Pancreas (tissue), 10 donors: ENCODE results near the gene TRIM43B. TPM values are rescaled to one million over a fixed set of nuclear protein-coding genes. Genes with fewer than 3 reads are reported as not detected.
"Not testable (repeated sequence)": the region's sequence is repeated elsewhere in the genome, so short reads cannot be mapped to it uniquely, and the experiment has no call there.

Experiments
- ATAC-seq, 4 donors: fragments of 200-7000 bp; cut with Tn5 transposase; one replicate each; pipeline versions ENCODE4 v1.8.0 to v1.9.1; 2020; ENCODE audit warnings: mild to moderate bottlenecking in 4 of 4, moderate library complexity in 4 of 4
- DNase-seq, 6 donors: peaks; one replicate each; pipeline ENCODE4 v3.0.0-alpha.2; 2020
- FAIRE-seq: peaks from 2 replicates; lab custom pipeline; 2012; peaks lifted over from hg19 to GRCh38; lab: Jason Lieb, UNC
- H3K27ac ChIP-seq, 4 donors: fragments of 200-600 bp; sonication (generic); 1 replicate in 3 of 4; 2 replicates in 1 of 4; pipeline versions ENCODE4 v1.5.0 to v1.8.0; 2020
- H3K27me3 ChIP-seq, 4 donors: fragments of 200-600 bp; one replicate each; pipeline ENCODE4 v1.8.0; 2021
- H3K36me3 ChIP-seq, 3 donors: fragments of 200-600 bp; sonication (generic) in 1 of 3; one replicate each; pipeline versions ENCODE4 v1.5.0 to v1.8.0; 2020 to 2021
- H3K4me1 ChIP-seq, 3 donors: fragments of 200-600 bp; one replicate each; pipeline ENCODE4 v1.8.0; 2021
- H3K4me3 ChIP-seq, 4 donors: fragments of 200-600 bp; sonication (generic) in 2 of 4; one replicate each; pipeline versions ENCODE4 v1.5.0 to v1.8.0; 2020 to 2021
- H3K9me3 ChIP-seq, 4 donors: fragments of 200-600 bp; one replicate each; pipeline ENCODE4 v1.8.0; 2021
- WGBS, 2 donors: extraction: QIAGEN DNeasy Blood & Tissue Kit; methylation state at CpG; one replicate each; pipeline ENCODE4 v1.1.7; 2013; 5-methylcytosine and 5-hydroxymethylcytosine counted together
- intact Hi-C, 3 donors: fragments of 100-400 bp; cut with DNase I; formaldehyde crosslinking; loops; one replicate each; pipeline versions ENCODE4 v1.11.1 to v1.14.2; 2022
- polyA plus RNA-seq, 2 donors: library from polyadenylated mRNA; stranded (reverse); fragments of 200-250 nt; gene quantifications; one replicate each; pipeline ENCODE4 v1.2.3, GENCODE V29; 2013
- total RNA-seq, 6 donors: library from RNA; stranded (reverse); fragmentation: NEBNext Ultra II Directional in 4 of 6; extraction: Animal tissue kit (Norgen Biotek cat#: 25700) in 4 of 6; gene quantifications; one replicate each; pipeline versions ENCODE4 v1.2.1 to v1.2.4, GENCODE V29; 2021 to 2023
- donor health status: healthy with polysubstance abuse.
- donor health status: DM: no; HTN: no; CAD: no; lungs with moderate emphysema.
- donor health status: DM: no; HTN: no; CAD: no.
- donor health status: control.
- donor health status: control.
- donor health status: Bipolar disorder and iron deficiency.
- donor health status: DM: yes; HTN: yes; CAD: no.
- donor health status: DM: no; HTN: no; CAD: no.
- donor health status: DM: no; HTN: no; CAD: no.
- donor health status: DM: yes; HTN: yes; CAD: no.

The TRIM43B gene
- total and polyA plus RNA-seq, 8 donors: not detected

DNA sequence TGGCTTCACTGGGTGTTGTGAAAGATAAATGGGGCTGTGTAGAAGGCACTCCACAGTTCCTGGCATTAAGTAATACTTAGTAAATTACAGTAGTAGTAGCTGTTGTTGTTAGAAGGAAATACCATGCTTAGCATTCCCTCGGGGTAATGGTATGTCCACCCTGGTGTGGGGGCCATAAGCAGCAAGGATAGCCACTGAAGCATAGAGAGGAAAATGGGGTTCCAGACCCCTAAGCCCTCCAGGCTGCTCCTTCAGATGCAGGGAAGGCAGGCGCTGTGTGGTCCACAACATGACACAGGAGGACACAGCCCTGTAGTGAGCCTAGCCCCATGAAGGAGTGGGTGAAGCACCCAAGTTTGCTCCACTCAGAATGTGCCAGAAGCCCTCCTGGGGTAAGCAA, 50.6 kb downstream of the TRIM43B start:
- intact Hi-C loops, DNase-seq, H3K9me3 ChIP-seq, H3K4me3 ChIP-seq, ATAC-seq, H3K36me3 ChIP-seq, H3K27me3 ChIP-seq, FAIRE-seq, H3K4me1 ChIP-seq: not testable (repeated sequence)
- 75 to 100% methylated on average over 1 to 2 of the region's 2 CpGs for WGBS, 2 donors
- H3K27ac ChIP-seq: peak overlapping the region in 1 of 4 donors; percentile 66

DNA sequence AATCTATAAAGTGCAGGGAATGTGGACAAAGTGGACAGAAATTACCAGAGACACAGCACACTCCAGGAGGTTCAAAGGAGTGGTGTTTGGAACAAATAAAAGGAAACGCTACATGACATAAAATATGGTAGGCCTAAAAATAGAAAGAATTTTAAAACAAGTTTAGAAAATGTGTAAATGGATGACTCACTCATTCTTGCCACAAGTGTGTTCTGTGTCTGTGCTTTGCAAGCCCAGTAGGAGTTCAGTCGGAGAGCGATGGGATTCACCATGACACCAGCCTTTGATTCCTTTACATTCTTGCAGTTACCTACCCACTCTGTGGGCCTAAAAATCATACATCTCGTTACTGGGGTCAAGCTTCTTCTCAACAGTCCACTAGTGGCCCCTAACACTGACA, 51.2 kb downstream of the TRIM43B start:
- H3K4me3 ChIP-seq, H3K27me3 ChIP-seq, ATAC-seq, H3K9me3 ChIP-seq, intact Hi-C loops, H3K27ac ChIP-seq, H3K4me1 ChIP-seq, DNase-seq, H3K36me3 ChIP-seq, FAIRE-seq: not testable (repeated sequence)
- WGBS, 2 donors: 82 to 100% methylated on average over 1 of the region's 4 CpGs

DNA sequence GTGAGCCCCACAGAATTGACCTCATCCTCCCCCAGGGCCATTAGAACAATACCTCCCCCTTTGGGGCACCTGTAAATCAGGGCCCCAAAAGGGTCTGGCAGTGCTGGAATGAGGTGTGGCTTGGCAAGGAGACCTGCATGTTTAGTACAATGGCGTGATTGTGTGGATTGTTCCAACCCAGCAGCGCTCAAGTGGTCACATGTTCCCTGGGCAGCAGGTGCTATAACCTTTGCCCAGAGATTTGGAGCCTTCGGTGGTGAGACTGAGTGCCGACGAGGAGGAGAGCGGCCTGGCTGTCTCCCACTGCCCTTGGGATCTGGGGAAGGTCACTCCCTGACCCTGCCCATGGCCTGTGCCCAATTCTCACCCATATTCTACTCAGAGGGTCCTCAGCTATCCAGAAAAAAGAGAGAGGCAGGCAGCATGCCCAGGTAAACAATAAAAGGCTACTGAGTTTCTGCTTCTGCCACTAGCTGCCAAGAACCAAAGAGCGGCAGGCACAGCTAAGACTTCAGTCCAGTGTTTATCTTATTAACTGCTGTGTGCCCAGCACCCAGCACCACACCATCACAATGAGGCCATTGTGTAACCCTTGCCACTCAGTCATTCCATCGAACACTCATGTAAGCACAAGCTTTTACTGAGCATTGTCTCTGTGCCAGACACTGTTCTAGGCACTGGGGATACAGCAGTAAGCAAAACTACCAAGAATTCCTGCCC, 54.6 kb downstream of the TRIM43B start:
- DNase-seq, H3K9me3 ChIP-seq, H3K4me1 ChIP-seq, H3K4me3 ChIP-seq, H3K27me3 ChIP-seq, H3K27ac ChIP-seq, intact Hi-C loops, H3K36me3 ChIP-seq: not testable (repeated sequence)
- ATAC-seq (peak; percentile 88 to 92 (median 90)), FAIRE-seq (peak; percentile 63)
- WGBS, 2 donors: no CpG with 5 or more reads among the region's 8 CpGs

DNA sequence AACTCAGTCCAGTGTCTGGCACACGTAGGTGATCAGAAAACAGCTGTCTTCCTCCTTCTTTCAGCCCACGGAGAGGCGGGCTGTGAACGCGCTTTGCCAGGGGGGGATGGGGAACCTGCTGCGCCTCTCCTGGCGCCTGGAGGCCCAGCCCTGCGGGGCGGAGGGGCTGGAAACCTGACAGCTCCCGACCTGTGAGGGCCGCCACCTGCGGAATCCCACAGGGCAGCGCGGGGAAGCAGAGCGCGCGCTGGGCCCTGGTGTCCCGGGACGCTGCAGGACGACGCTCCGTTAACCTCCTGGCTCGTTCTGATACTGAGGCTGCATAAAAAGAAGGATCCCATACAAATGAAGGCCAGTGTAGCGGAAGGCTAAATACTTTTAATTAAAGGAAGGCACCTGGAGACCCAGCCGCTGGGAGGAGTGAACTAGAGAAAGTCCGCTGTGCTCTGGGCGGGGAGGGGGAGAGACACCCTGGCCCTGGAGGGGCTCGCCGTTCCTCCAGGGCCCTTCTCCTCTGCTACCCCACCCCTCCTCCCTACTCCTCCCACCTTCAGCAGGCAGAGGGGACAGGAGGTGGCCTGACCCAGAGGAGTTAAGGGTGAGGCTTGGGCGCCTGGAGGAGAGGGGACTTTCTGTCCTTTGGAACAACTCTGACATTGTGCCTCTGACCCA, 57.2 kb downstream of the TRIM43B start:
- intact Hi-C loops, H3K27ac ChIP-seq, H3K9me3 ChIP-seq, H3K27me3 ChIP-seq, H3K4me3 ChIP-seq, FAIRE-seq, ATAC-seq, H3K4me1 ChIP-seq, DNase-seq, H3K36me3 ChIP-seq: not testable (repeated sequence)
- WGBS, 2 donors: 43 to 67% methylated on average over 3 to 12 of the region's 30 CpGs

Other genes with a start within 250 kb of the TRIM43B start
- gene PROM2, start 210.3 kb downstream of the TRIM43B start, total RNA-seq: 10 to 100 TPM in 5 of 6 donors, 1 to 10 TPM in 1; 9.5 to 20.4 (median 12.8) TPM
- gene PROM2, start 210.3 kb downstream of the TRIM43B start, polyA plus RNA-seq: 10 to 100 TPM in 1 of 2 donors, 1 to 10 TPM in 1; 8.3 to 12.5 TPM
- gene KCNIP3, start 187.4 kb downstream of the TRIM43B start, total RNA-seq: 1 to 10 TPM; 3.5 to 7.5 (median 3.6) TPM
- 1 to 10 TPM; 3.5 to 4.5 TPM for gene KCNIP3, start 187.4 kb downstream of the TRIM43B start, polyA plus RNA-seq
- 10 to 100 TPM; 15.4 to 22.2 (median 17.9) TPM for gene FAHD2A, start 82.0 kb downstream of the TRIM43B start, total RNA-seq
- 10 to 100 TPM; 19.0 to 19.8 TPM for gene FAHD2A, start 82.0 kb downstream of the TRIM43B start, polyA plus RNA-seq
- not detected for gene TRIM43, start 107.2 kb upstream of the TRIM43B start, total RNA-seq
- not detected for gene TRIM43, start 107.2 kb upstream of the TRIM43B start, polyA plus RNA-seq